Cerebellar nuclear complex (tissue), 1 donor: ENCODE measurements around the gene CH25H.
"Not testable (repeated sequence)": the region's sequence is repeated elsewhere in the genome, so short reads cannot be mapped to it uniquely, and the experiment has no call there.

Experiments used
- DNase-seq, 2 experiments: peaks; one replicate each; lab custom pipeline; 2025; lab: John Stamatoyannopoulos, UW

Gene CH25H, protein sequence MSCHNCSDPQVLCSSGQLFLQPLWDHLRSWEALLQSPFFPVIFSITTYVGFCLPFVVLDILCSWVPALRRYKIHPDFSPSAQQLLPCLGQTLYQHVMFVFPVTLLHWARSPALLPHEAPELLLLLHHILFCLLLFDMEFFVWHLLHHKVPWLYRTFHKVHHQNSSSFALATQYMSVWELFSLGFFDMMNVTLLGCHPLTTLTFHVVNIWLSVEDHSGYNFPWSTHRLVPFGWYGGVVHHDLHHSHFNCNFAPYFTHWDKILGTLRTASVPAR

DNA sequence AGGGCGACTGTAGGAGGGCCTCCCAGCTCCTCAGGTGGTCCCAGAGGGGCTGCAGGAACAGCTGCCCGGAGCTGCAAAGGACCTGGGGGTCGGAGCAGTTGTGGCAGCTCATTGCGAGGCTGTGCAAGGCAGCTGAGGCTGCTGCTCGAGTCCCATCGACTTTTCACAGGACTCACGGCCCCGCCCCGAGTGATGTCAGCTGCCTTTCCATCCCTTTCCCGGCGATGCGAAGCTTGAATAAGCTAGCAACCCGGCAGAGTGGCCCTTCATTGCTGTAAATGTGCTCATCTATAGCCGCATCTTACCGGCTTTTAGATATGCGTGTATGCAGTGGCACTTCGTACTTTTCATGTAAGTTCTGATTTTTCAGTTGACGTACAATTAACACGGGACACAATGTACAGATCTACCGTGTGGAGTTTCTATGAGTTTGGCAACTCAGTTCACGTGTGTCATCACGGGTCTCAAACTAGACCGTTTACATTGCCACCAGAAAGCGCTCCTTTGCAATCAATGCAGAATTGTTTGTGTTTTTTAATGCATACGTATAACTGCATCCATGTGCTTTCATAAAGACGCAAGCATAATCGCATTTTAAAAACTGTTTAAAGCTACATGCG is at the start of gene CH25H:
CH25H (minus strand) TSS at position 137 of the 620 bp plus-strand sequence; CDS start at position 112, 25 bp downstream.
- no peak for DNase-seq

DNA sequence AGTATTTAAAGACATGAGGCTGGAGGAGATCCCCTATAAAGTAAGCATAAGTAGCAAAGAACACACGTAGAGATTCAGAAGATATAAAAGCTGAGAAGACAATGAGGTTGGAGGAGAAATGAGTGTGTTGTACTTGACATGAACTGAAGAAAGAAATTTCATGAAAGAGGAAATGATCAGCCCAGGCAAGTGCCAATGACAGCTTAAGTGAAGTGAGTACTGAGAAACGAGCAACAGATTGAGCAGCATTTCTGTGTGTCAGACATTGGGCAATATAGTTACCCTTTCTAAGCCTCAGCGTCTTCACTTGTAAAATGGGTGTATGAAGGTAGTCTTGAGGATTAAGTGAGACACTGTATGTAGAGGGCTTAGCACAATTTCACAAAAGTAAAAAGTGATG is 49.2 kb upstream of the CH25H start:
- no peak for DNase-seq

DNA sequence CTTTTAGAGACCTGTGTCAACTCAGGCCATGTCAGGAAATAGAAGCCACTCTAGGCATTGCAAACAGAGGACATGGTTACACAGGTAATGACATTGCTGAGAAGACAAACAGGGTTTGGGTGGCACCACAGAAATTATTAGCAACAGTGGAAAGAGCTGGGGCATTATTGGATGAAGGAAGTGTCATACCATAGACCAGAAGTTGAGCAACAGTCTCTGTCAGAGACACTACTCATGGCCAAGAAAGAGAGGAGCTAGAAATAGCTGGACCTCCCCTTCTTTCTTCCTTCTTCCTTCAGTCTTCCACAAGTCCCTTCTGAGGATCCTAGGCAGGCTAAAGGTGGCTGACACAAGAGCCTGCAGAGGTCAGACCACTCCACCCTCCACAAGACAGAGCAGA is 48.7 kb upstream of the CH25H start:
- DNase-seq, result no peak

DNA sequence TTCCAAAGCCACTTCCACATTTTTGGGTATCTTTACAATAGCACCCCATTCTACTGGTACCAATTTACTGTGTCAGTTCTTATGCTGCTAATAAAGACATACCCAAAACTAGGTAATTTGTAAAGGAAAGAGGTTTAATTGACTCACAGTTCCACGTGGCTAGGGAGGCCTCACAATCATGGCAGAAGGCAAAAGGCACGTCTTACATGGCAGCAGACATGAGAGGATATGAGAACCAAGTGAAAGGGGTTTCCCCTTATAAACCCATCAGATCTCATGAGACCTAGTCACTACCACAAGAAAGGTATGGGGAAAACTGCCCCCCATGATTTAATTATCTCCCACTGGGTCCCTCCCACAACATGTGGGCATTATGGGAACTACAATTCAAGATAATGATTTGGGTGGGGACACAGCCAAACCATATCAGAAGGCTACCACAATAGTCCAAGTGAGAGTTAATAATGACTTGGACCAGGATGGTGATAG is 48.0 kb upstream of the CH25H start:
- DNase-seq, result not testable (repeated sequence)

DNA sequence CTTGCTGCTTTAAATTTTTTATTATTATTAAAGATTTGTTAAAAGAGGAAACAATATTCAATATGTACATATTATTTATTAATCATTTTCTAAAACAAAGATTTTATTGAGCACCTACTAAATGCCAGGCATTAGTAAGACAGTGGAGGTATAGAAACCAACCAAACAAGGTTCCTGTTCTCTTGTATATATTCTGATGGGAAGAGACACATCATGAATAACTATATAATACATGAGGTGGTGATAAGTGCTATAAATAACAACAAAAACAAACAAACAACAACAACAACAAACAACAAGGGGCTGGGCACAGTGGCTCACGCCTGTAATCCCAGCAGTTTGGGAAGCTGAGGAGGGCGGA is 45.1 kb upstream of the CH25H start:
- no peak for DNase-seq

DNA sequence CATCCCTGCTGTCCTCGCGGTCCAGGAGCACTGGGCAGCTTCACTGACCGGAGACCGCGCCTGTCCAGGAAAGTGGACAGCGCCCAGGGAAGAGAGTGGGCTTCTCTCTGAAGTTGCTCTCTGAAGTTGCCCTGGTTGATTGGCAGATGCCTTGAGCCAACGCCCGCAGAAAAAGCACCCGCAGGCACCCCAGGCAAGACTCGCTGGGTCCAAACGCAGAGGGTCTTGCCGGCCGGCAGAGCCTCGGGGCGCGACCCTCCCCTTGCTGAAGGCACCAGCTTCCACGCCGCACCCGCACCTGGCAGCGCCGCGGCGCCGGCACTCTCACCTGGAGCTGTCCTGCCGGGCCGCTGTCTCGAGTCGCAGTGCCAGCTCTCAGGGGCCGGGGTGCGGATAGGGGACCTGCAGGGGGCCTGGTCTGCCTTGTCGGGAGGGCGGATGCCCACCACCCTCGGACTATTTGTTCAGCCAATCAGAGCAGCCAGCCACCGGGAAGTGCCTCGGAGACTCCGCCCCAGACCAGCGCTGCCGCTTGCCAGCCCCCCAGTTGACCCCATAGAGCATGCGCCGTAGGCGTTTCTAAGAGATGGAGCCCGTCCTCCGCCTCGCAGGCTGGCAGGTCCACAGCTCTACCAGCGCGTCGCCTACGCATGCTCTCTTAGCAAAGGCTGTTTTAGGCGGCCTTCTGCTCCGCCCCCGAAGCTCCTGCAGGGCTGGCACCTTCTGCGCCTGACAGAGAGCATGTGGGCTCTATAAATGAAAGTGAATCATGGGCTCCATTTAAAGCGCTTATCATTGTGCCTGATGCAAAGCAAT is 44.5 kb upstream of the CH25H start, which contains the start of gene LIPA:
LIPA (minus strand) TSS at position 367 of the 816 bp plus-strand sequence. CDS start 4,127 bp downstream, outside the sequence.
- peak; percentile 82 to 96 for DNase-seq

DNA sequence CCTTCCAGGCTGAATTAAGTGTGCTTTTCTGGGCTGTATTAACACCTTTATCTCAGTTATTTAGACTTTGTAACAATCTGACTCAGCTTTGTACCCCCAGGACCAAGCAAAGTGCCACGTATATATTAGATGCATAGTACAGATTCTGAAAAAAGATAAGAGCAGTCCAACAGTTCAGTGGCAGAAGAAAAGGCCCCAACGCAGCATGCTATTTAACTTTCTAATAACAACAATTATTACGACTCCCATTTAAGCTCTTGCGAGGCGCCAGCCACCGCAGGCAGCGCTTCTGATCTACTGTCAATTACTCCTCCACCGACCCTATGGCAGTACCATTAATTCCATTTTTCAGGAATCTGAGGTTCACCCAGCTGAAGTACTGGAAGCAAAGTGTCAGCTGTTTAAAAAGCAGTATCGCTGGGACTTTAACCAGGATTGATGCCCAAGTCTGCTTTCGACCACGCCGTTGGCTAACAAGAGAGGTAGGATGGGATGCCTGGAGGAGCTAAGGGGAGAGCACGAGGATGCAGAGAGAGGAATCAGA is 43.8 kb upstream of the CH25H start:
- no peak for DNase-seq

DNA sequence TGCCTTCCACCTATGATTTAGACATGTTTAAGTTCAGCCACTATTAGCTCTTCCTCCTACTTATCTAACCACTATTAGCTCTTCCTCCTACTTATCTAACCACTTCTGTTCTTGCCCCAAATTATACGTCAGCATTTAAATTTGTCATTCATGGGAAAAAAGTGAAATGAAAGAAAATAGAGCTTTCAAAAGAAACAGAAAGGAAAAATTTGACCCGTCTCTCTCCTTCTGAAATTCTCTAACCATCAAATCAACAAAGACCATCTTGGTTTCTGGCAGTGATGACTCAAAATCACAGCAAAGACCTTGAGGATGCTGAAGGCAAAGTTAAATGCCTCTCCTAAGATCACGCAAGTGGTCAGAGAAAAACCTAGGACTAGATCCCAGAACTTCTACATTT is 41.9 kb upstream of the CH25H start:
- no peak for DNase-seq

DNA sequence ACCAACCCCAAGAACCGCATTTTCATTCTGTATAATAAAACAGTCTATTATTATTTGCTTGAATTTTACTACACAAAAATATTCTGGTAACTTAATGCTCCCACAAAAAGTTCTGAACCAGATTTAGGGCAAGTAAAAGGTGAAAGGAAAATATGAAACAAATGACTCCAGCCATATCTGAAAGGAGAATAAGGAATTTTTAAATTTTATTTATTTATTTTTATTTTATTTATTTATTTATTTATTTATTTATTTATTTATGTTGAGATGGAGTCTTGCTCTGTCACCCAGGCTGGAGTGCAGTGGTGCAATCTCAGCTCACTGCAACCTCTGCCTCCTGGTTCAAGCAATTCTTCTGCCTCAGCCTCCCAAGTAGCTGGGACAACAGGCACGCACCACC is 40.5 kb upstream of the CH25H start:
- DNase-seq, result not testable (repeated sequence)

DNA sequence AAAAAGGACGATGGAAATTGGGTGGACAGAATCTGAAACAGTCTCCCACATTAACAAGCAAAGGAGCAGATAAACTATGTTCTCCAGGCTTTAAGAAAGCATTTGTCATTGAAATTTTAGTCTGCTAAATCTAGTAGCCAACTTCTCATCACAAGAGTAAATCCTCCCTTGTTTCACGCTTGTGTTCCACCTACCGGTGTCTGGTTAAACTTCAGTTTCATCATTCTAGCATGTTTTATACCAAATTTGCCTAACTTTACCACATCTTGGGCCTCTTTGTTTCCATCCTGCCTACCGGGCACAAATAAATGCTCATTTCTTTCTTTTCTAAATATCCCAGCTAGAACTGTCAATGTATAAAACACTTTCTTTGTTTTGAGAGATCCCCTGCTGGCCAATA is 38.7 kb upstream of the CH25H start:
- DNase-seq, result no peak

DNA sequence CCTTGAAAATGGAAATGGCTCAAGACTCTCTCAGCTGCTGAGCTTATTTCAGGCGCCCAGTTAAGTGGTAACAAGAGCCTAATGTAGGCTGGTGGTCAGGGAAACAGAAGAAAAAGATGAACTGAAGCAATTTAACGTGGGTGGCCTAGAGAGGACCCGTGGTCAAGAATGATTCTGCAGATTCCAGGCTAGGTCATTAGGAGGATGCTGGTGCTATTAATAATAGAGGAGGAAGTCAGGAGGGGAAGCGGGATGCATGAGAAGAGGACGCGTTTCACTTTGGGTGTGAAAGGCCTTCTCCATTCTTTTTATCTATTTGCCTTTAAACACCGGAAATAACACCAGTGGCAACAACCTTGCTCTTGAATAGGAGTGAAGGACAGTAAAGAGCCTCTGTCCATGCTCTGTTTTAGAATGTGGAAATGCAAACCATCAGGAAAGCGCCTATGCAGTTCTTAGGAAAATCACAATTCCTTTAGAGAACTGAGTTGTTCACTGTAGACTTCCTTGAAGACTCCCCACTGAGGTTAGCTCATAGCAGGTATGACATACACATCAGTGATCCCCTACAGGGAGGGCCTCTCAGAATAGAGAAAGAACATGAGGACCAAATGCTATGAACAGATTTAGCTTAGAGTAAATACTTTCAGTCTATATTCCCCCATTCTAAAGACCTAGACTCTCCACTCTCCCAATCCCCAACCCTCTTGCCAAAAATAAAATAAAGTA is 35.9 kb upstream of the CH25H start:
- DNase-seq, result no peak

DNA sequence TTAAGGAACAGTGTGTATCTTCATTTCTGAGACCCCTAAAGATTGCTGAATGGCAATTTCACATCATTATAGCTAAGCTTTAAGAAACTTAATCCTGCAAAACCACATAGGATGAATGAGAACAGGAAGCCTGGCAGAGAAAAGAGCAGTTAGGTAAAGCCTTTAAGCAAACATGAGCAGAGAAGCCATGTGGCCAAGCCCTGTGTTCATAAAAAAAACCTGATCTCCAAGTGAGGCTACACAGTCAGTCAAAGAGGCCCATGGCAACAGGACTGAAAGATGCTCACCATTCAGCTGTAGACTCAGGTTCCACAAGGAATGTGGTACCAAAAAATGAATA is 35.2 kb upstream of the CH25H start:
- DNase-seq, result no peak

DNA sequence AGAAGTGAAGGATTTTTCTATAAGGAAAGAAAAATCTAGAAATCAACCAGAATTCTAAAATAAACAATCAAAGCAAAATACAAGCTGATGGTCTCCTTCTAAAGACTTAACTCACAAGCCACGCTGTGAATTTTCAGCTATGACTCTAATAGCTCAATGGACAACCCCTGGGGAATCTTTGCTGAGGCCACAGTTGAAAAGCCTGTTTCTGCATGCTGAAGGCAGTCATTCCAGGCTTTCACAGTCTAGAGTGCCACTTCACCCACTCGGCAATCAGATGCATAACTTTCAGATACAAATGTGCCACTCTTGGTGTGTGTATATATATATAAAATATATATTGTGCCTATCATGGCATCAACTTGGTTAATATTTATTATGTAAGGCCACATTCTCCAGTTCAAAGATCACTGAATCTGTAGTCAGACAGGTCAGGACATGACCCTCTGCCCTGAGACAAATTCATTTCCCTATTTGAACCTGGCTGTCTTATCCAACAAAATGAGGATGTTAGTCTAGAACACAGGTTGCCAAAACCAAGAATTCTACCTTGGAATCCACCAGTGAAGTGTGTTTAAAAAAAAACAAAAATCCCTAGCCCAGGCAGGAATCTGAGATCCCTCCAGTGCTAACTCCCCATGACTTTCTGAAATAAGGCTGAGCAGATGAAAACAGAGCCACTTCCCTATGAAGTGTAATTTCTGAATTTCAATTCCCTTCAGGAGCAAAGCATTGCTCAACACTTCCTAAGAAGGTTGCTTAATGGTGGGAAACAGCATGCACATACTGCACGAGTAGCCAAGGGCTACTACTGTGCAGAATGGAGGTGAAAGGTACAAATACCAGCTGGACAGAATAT is 34.6 kb upstream of the CH25H start:
- DNase-seq, result no peak

DNA sequence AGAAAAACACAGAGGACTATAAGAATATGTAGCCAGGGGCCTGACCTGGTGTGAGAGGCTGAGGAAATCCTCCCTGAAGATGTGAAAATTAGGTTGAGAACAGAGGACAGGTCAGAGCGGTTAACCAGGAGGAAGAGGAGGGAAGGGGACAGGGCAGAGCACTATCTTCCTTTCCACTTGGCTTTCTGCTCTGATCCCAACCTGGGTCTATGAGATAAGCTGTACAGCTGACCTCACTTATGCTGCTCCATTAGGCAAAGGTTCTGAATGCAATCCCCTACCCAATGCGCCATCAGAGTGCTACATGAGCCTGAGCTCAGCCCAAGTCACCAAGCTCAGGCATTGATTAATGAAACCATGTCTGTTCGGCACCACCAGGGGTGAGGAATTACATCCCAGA is 33.9 kb upstream of the CH25H start:
- DNase-seq, result no peak

DNA sequence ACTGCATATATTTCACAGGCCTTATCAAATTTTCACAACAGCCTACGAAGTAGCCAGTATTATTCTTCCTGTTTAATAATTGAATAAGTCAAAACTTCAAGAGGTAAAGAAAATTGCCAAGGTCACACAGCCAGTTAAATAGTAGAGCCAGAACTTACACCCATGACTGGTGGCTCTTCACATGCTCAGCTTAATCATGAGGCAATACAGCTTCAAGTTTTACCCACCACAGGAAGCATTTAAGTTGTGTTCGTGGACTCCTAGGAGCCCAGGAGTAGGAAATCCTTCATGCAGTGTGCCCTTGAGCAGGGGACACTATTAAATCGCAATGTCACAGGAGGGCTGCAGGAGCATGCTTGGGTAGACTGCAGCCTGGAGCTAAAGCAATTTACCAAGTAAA is 33.4 kb upstream of the CH25H start:
- DNase-seq, result no peak

DNA sequence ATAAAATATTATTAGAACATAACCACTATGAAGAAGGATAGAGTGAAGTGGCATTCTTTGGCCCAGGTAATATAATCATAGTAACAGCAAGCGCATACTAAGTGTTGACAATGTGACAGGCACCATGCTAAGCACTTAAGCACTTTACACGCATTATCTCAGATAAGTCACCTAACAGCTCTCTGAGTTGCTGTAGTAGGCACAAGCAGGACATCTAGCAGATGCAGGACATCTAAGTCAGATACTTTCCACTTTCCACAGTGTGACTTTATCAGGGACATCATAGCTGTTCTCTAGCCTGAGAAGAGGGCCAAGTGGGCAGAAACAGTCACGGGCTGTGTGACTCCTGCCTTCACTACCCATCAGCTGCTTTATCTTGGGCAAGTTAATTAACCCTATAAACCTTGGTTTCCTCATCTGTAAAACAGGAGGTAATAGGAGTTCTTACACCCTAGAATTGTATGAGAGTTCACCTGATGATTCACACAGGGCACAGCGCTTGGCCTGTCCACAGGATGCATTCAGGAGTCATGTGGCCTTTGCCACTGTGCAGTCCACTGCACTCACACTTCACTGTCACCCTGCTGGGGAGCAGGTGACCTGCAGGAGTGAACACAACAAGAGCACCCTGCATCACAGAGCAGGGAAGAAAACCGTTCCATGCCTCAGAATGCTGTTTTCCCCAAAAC is 32.0 kb upstream of the CH25H start:
- DNase-seq, result no peak

DNA sequence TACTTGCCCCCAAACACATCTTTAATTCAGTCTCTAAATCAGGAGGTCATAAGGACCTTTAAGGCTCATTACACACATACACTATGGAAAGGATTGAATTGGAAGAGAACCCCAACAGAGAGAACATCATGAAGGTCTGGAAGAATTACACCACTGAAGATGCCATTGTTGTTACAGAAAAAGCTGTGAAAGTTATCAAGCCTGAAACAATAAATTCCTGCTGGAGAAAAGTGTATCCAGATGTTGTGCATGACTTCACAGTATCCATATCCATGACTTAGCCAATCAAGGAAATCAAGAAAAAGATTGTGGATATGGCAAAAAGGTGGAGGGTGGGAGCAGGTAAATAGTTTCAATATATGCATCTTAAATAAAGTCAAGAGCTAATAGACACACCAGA is 30.7 kb upstream of the CH25H start:
- DNase-seq, result no peak

DNA sequence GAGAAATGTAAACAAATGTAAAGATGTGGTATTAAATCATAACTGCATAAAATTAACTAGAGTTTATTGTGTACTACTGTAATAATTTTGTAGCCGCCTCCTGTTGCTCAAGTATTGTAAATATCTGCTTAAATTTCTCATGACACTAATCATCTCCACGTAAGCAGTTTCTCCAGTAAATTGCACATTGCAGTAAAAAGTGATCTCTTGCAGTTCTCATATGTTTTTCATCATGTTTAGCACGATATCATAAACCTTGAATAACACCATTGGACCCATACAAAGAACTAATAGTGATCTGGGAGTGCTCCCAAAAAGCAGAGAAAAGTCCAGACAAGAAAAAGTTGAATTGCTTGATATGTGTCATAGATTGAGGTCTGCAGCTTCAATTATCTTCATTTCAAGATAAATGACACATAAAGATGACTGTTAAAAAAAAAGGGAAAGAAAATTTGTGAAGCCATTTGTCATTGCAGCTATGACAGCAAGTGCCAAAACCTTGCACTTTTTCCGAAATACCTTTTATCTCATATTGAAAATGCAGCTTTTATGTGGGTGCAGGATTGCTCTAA is 29.2 kb upstream of the CH25H start:
- no peak for DNase-seq

DNA sequence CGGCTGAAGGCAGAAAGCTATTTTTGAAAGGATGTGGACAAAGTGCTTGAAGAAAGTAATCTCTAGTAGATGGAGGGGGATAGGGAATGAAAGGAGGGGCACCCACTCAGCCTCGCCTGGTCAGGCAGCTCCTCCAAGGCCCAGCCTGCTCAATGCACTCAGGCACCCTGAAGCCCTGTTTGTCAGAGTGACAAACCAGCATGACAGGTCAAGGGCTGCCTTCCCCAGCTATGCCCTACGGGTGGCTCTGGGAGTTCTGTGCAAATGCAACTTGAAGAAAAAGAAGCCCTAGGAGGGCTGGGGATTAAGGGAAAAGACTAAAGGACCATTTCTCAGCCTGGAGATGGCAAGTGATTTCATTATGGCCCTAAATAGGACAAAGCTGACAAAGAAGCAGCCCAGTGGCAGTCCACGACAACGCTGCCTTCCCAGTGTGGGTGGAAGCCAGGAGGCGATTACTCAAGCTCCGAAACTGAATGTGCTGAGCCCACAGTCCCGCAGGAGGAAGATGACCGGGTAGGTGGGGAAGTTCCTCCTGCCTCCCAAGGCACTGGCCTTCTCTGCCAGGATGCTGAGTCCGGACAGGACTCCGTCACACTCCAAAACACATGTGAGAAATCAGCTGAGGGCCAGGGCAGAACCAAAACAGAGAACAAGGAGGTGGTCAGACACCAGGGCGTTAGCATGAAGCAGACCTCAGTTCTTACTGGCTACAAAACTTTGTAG is 28.1 kb upstream of the CH25H start:
- no peak for DNase-seq
